Measurements from ENCODE around the gene PPAN.
A peak's percentile ranks its signal among the peaks of the same experiment; 100 is the strongest.

PPAN gene

GRCh38 chr19:10069046-10069445 lies 37.1 kb upstream of the PPAN start:
- H4K20me1 ChIP-seq (ENCODE audit: low read depth, low read length) = no peaks in the 10 kb centered on the region
- H3K4me3 ChIP-seq (ENCODE audit: insufficient read depth, low read length, poor library complexity, severe bottlenecking) = no peak overlapping the region
- no peak for TF ChIP-seq CTCF (IDR thresholded peaks at IDR 0.05; ENCODE audit: insufficient read depth, low read length, poor library complexity, severe bottlenecking)
- no peak for TF ChIP-seq EZH2phosphoT487 (conservative IDR thresholded peaks at IDR 0.05; ENCODE audit: low read length)
- H3K4me2 ChIP-seq (ENCODE audit: low read depth, low read length, poor library complexity, severe bottlenecking) = no peak overlapping the region
- no peaks in the 10 kb centered on the region for H3K27me3 ChIP-seq (ENCODE audit: low read length)
- H3K36me3 ChIP-seq (ENCODE audit: low read length) = no peaks in the 10 kb centered on the region
- no peaks in the 10 kb centered on the region for H3K9me3 ChIP-seq (ENCODE audit: insufficient read depth, low read length)
- H2AFZ ChIP-seq (ENCODE audit: low read depth, low read length, severe bottlenecking) = no peak overlapping the region
- H3K9ac ChIP-seq (ENCODE audit: low read length) = no peak overlapping the region
- no peaks in the 10 kb centered on the region for H3F3A ChIP-seq (ENCODE audit: insufficient read depth)
- no peaks in the 10 kb centered on the region for H3K9me2 ChIP-seq (replicated peaks; ENCODE audit: insufficient read depth, low read length)
- no peaks in the 10 kb centered on the region for H3K79me2 ChIP-seq (ENCODE audit: insufficient read depth, low read length)
- H3K27ac ChIP-seq (ENCODE audit: low read depth, low read length) = no peak overlapping the region

GRCh38 chr19:10070730-10071446 lies 35.3 kb upstream of the PPAN start:
- H3K4me3 ChIP-seq (ENCODE audit: insufficient read depth, low read length, poor library complexity, severe bottlenecking) = no peak overlapping the region
- TF ChIP-seq EZH2phosphoT487 (conservative IDR thresholded peaks at IDR 0.05; ENCODE audit: low read length) (no peak), CTCF (IDR thresholded peaks at IDR 0.05; ENCODE audit: insufficient read depth, low read length, poor library complexity, severe bottlenecking) (no peak)

DNA sequence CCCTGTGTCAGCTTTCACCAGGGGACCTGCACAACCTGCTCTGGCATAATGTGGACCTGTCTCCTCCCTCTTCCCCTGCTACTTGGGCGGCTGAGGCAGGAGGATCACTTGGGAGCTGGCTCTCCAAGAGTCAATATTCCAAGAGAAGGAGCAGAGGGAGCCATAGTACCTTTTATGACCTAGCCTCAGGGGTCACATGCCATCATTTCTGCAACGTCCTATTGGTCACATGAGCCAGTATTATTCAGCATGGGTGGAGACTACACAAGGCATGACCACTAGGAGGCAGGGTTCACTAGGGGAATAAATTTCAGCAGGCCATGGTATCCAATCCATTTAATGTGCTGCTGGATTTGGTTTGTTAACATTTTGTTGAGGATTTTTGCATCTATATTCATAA lies 32.0 kb upstream of the PPAN start:
- H2AFZ ChIP-seq (ENCODE audit: low read depth, low read length, severe bottlenecking) = peak overlapping the region; percentile 58
- no peak overlapping the region for H3K4me3 ChIP-seq (ENCODE audit: insufficient read depth, low read length, poor library complexity, severe bottlenecking)
- no peaks in the 10 kb centered on the region for H3K9me3 ChIP-seq (ENCODE audit: insufficient read depth, low read length)
- no peaks in the 10 kb centered on the region for H3F3A ChIP-seq (ENCODE audit: insufficient read depth)
- H3K9me2 ChIP-seq (replicated peaks; ENCODE audit: insufficient read depth, low read length) = no peaks in the 10 kb centered on the region
- no peak overlapping the region for H3K4me2 ChIP-seq (ENCODE audit: low read depth, low read length, poor library complexity, severe bottlenecking)
- H3K36me3 ChIP-seq (ENCODE audit: low read length) = no peaks in the 10 kb centered on the region
- H3K27ac ChIP-seq (ENCODE audit: low read depth, low read length) = no peak overlapping the region
- no peaks in the 10 kb centered on the region for H3K79me2 ChIP-seq (ENCODE audit: insufficient read depth, low read length)
- no peaks in the 10 kb centered on the region for H4K20me1 ChIP-seq (ENCODE audit: low read depth, low read length)
- no peak overlapping the region for H3K9ac ChIP-seq (ENCODE audit: low read length)
- no peaks in the 10 kb centered on the region for H3K27me3 ChIP-seq (ENCODE audit: low read length)
- no peak for TF ChIP-seq EZH2phosphoT487 (conservative IDR thresholded peaks at IDR 0.05; ENCODE audit: low read length)
- TF ChIP-seq CTCF (IDR thresholded peaks at IDR 0.05; ENCODE audit: insufficient read depth, low read length, poor library complexity, severe bottlenecking) = peak; percentile 83

More at GRCh38 chr19:10070730-10071446, 35.3 kb upstream of the PPAN start:
- Histone ChIP-seq H3K4me2 (ENCODE audit: low read depth, low read length, poor library complexity, severe bottlenecking) (no peak overlapping the region), H3K27me3 (ENCODE audit: low read length) (no peaks in the 10 kb centered on the region), H2AFZ (ENCODE audit: low read depth, low read length, severe bottlenecking) (no peak overlapping the region), H3F3A (ENCODE audit: insufficient read depth) (no peaks in the 10 kb centered on the region), H3K79me2 (ENCODE audit: insufficient read depth, low read length) (no peaks in the 10 kb centered on the region), H3K36me3 (ENCODE audit: low read length) (no peaks in the 10 kb centered on the region), H3K9me2 (replicated peaks; ENCODE audit: insufficient read depth, low read length) (no peaks in the 10 kb centered on the region), H3K9me3 (ENCODE audit: insufficient read depth, low read length) (no peaks in the 10 kb centered on the region), H4K20me1 (ENCODE audit: low read depth, low read length) (no peaks in the 10 kb centered on the region), H3K27ac (ENCODE audit: low read depth, low read length) (no peak overlapping the region), H3K9ac (ENCODE audit: low read length) (no peak overlapping the region)

All from SU-DHL-6 (cell line).